Measurements from ENCODE around the gene CREB3L2. TPM values are rescaled to one million over a fixed set of nuclear protein-coding genes. Genes with fewer than 3 reads are reported as not detected.

CREB3L2 gene
- total and polyA plus RNA-seq, 2 of the 4 experiments (the other 2 are of a cell fraction) = 42.3 to 57.9 TPM

DNA sequence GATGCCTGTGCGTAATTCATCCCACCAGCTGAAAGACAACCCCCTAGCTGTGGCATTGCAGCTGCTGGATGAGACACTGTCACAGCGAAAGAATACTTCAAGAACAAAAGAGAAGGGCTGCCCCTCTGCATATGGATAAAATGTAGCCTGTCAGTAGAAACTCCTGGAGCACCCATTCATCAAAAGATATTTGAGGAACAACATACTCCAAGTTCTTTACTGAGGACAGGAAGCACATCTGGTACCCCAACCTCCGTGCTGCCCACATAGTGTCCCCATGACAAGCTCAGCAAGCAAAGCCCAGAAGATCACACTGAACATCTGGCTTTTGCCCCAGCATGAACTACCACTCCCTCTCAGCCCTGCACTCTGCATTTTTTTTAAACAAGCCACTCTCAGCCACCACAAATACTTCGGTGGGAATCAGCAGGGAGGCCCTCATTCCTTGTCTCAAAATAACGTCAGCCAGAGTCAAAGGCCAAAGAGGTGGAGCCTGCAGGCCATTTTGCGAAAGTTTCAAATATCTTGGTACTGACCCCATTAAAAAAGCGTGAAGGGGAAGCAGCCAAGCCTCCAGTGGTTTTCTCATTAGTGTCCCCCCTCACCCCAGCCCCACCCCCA is 1.7 kb downstream of the CREB3L2 start:
- H3K79me1 ChIP-seq (ENCODE audit: low read depth in 1 of 2, low read length in 2 of 2) = peaks cover 0 to 37% of the 10 kb centered on the region in 2 experiments; a peak in 2 of 4 replicates
- no peaks in the 10 kb centered on the region for H3K27me3 ChIP-seq (ENCODE audit: control insufficient read depth, insufficient read depth, low read length)
- TF ChIP-seq BHLHE40 (IDR thresholded peaks at IDR 0.05; ENCODE audit: low read depth, low read length) (peak; percentile 54), POLR2A (IDR thresholded peaks at IDR 0.05; ENCODE audit: low read depth, low read length) (peak; percentile 83), FOS (IDR thresholded peaks at IDR 0.05; ENCODE audit: low read depth, low read length) (peak; percentile 66; the same call in 1 of the 2 replicates), CEBPB (IDR thresholded peaks at IDR 0.05; ENCODE audit: low read depth, low read length) (peak; percentile 60), SMC3 (IDR thresholded peaks at IDR 0.05; ENCODE audit: low read depth, low read length) (peak; percentile 21; the same call in 1 of the 2 replicates), RFX5 (IDR thresholded peaks at IDR 0.05; ENCODE audit: low read depth, low read length) (no peak), MAZ (IDR thresholded peaks at IDR 0.05; ENCODE audit: borderline replicate concordance, low read depth, low read length) (peak; percentile 46; the same call in 1 of the 2 replicates), MXI1 (IDR thresholded peaks at IDR 0.05; ENCODE audit: borderline replicate concordance, low read depth, low read length) (0 out of 2 replicates have a peak, but pooled peaks have one; percentile 14), MAFK (IDR thresholded peaks at IDR 0.05; ENCODE audit: low read depth, low read length) (0 out of 2 replicates have a peak, but pooled peaks have one; percentile 4), RAD21 (IDR thresholded peaks at IDR 0.05; ENCODE audit: low read length) (no peak; the same call in 1 of the 2 replicates)
- TF ChIP-seq, protein P1, sequence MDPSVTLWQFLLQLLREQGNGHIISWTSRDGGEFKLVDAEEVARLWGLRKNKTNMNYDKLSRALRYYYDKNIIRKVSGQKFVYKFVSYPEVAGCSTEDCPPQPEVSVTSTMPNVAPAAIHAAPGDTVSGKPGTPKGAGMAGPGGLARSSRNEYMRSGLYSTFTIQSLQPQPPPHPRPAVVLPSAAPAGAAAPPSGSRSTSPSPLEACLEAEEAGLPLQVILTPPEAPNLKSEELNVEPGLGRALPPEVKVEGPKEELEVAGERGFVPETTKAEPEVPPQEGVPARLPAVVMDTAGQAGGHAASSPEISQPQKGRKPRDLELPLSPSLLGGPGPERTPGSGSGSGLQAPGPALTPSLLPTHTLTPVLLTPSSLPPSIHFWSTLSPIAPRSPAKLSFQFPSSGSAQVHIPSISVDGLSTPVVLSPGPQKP (IDR thresholded peaks at IDR 0.05; ENCODE audit: borderline replicate concordance, low read depth, low read length) = no peak
- peak overlapping the region; percentile 80 for H2BK20ac ChIP-seq (ENCODE audit: low read depth, low read length)
- H4K8ac ChIP-seq (ENCODE audit: low read depth in 2 of 2, low read length in 2 of 2) = peak overlapping the region; percentile 25 to 59; a peak in 3 of 4 replicates
- ChIA-PET POLR2A (ENCODE audit: unreplicated experiment) (no interaction called here), CTCF (interaction anchor here (1.2 kb wide), 1 partner anchor 76 kb away, joined by 4 read pairs; no protein-coding TSS in a partner anchor)
- peak overlapping the region; percentile 89 for H3K4ac ChIP-seq (ENCODE audit: low read depth, low read length)
- H2BK15ac ChIP-seq (ENCODE audit: low read depth, low read length) = peak overlapping the region; percentile 53; the same call in 2 of the 3 replicates
- peaks cover 26% of the 10 kb centered on the region; the same call in 1 of the 2 replicates for H4K20me1 ChIP-seq (ENCODE audit: insufficient read depth, low read length)
- intact Hi-C loops (cut with micrococcal nuclease) = loop anchor here (2.0 to 5.0 kb wide), 2 partner anchors 78 to 97 kb away; no protein-coding TSS in a partner anchor
- H3K56ac ChIP-seq (ENCODE audit: extremely low read depth, insufficient read depth, low read length) = peak overlapping the region; percentile 91
- H2BK5ac ChIP-seq (ENCODE audit: low read depth, low read length, poor library complexity, severe bottlenecking) = peak overlapping the region; percentile 96
- H4K91ac ChIP-seq (ENCODE audit: insufficient read depth, low read depth, low read length) = peak overlapping the region; percentile 81
- WGBS, 2 experiments (ENCODE audit: extremely low coverage in 2 of 2, insufficient read length in 1 of 2) = no CpG with 5 or more reads among the region's 7 CpGs
- no TSS peak for BruUV-seq (replicated peaks)
- H2BK120ac ChIP-seq (ENCODE audit: low read depth, low read length) = peak overlapping the region; percentile 78
- H3K14ac ChIP-seq (replicated peaks; ENCODE audit: low read depth, low read length) = peak overlapping the region; percentile 93
- in situ Hi-C loops (cut with MboI; ENCODE audit: low sequenced_read_pairs) = loop anchor here (5.0 to 10.0 kb wide), 2 partner anchors 93 to 345 kb away; no protein-coding TSS in a partner anchor
- peak overlapping the region; percentile 90 for H3K9ac ChIP-seq (ENCODE audit: low read depth, low read length)
- peak overlapping the region; percentile 5 for H2AFZ ChIP-seq (replicated peaks; ENCODE audit: low read length, poor library complexity)
- no peaks in the 10 kb centered on the region for H3K9me3 ChIP-seq (ENCODE audit: control insufficient read depth, insufficient read depth, low read length)
- dilution Hi-C loops (cut with HindIII; ENCODE audit: low sequenced_read_pairs, unreplicated experiment) = loop anchor here (25.0 kb wide), 1 partner anchor 388 kb away; no protein-coding TSS in a partner anchor
- peak overlapping the region; percentile 66 for H4K5ac ChIP-seq (ENCODE audit: low read depth, low read length)
- peak overlapping the region; percentile 91 for H3K23ac ChIP-seq (ENCODE audit: low read depth, low read length)
- H3K36me3 ChIP-seq (ENCODE audit: control insufficient read depth, insufficient read depth, low read length) = peaks cover 2% of the 10 kb centered on the region; the same call in 1 of the 2 replicates
- H3K9me1 ChIP-seq (ENCODE audit: insufficient read depth, low read length) = peaks cover 7% of the 10 kb centered on the region
- peak overlapping the region; percentile 75 for H2AK9ac ChIP-seq (replicated peaks; ENCODE audit: low read depth, low read length, poor library complexity)
- peak overlapping the region; percentile 83 for H2AK5ac ChIP-seq (ENCODE audit: low read depth, low read length)
- DNase-seq = peak; percentile 98
- H3K18ac ChIP-seq (ENCODE audit: low read depth, low read length) = peak overlapping the region; percentile 70
- ATAC-seq (ENCODE audit: low read depth) = peak; percentile 53
- H3K27ac ChIP-seq (ENCODE audit: insufficient read depth, low read length) = peak overlapping the region; percentile 91
- peak overlapping the region; percentile 97 for H3K4me2 ChIP-seq (ENCODE audit: low read depth, low read length)
- H3K4me1 ChIP-seq (ENCODE audit: control insufficient read depth, insufficient read depth, low read length) = peaks cover 8% of the 10 kb centered on the region
- peak overlapping the region; percentile 85 for H3K4me3 ChIP-seq (ENCODE audit: insufficient read depth, low read depth, low read length)
